Adrenal gland (tissue), 12 donors: ENCODE measurements around the gene ETFDH. TPM values are rescaled to one million over a fixed set of nuclear protein-coding genes. Genes with fewer than 3 reads are reported as not detected.
"Not testable (repeated sequence)": the region's sequence is repeated elsewhere in the genome, so short reads cannot be mapped to it uniquely, and the experiment has no call there.

Experiments
- DNase-seq, 7 donors: peaks; one replicate each; pipeline ENCODE4 v3.0.0-alpha.2; 2019 to 2020
- H3K27ac ChIP-seq, 5 donors: fragments of 200-600 bp; sonication (generic) in 4 of 5; 1 replicate in 3 of 5; 2 replicates in 2 of 5; pipeline versions ENCODE4 v1.5.1 to v1.8.0; 2016 to 2020; ENCODE audit warnings: mild to moderate bottlenecking in 1 of 5
- H3K27me3 ChIP-seq: fragments of 200-600 bp; 2 replicates; pipeline ENCODE4 v1.8.0; 2021
- H3K36me3 ChIP-seq, 2 donors: fragments of 200-600 bp; replicated peaks in 1 of 2; 1 replicate in 1 of 2; 2 replicates in 1 of 2; pipeline versions ENCODE4 v1.5.1 to v1.8.0; 2018 to 2022
- H3K4me1 ChIP-seq, 2 donors: fragments of 200-600 bp; replicated peaks in 1 of 2; 1 replicate in 1 of 2; 2 replicates in 1 of 2; pipeline versions ENCODE4 v1.5.1 to v1.8.0; 2018 to 2021
- H3K4me3 ChIP-seq, 4 donors: fragments of 200-600 bp; sonication (generic) in 3 of 4; one replicate each; pipeline ENCODE4 v1.5.1; 2016 to 2018
- H3K9me3 ChIP-seq, 3 donors: fragments of 200-600 bp; sonication (generic) in 1 of 3; replicated peaks in 1 of 3; 1 replicate in 2 of 3; 2 replicates in 1 of 3; pipeline versions ENCODE4 v1.5.1 to v1.8.0; 2016 to 2021
- POLR2A ChIP-seq, 2 donors: fragments of 450-650 bp; IDR thresholded peaks; one replicate each; pipeline ENCODE4 v1.6.1; 2017; ENCODE audit warnings: antibody characterized with exemption in 2 of 2, mild to moderate bottlenecking in 2 of 2, moderate library complexity in 1 of 2
- WGBS, 4 donors: extraction: QIAGEN DNeasy Blood & Tissue Kit in 2 of 4; methylation state at CpG; one replicate each; pipeline versions ENCODE4 v1.1.5 to v1.1.7; 2013 to 2017; 5-methylcytosine and 5-hydroxymethylcytosine counted together
- intact Hi-C, 2 donors: fragments of 100-400 bp; cut with DNase I; formaldehyde crosslinking; loops; one replicate each; pipeline versions ENCODE4 v1.14.1 to v1.15.0; 2022 to 2023
- polyA plus RNA-seq, 3 donors: library from polyadenylated mRNA; stranded (reverse); fragments of 200-250 nt in 2 of 3; fragments of 350-450 nt in 1 of 3; fragmentation: Illumina TruSeq in 1 of 3; extraction: RNeasy Lipid Tissue Mini Kit (QIAGEN cat#74804) in 1 of 3; gene quantifications; one replicate each; pipeline ENCODE4 v1.2.3, GENCODE V29; 2013 to 2014
- total RNA-seq, 9 donors: library from RNA; depleted of rRNA in 4 of 9; stranded (reverse); fragments of >200 nt in 4 of 9; fragments of 120-200 nt in 1 of 9; fragmentation: NEBNext Ultra II Directional in 1 of 9; extraction: Animal tissue kit (Norgen Biotek cat#: 25700) in 1 of 9; gene quantifications; one replicate each; pipeline versions ENCODE4 v1.1.0 to v1.2.4, GENCODE V29; 2013 to 2023
- TF ChIP-seq, protein P1 (sequence below), 6 experiments: fragments of 450-650 bp in 4 of 6; fragments of 200-600 bp in 2 of 6; sonication (generic) in 1 of 6; IDR thresholded peaks; 1 replicate in 5 of 6; 2 replicates in 1 of 6; pipeline versions ENCODE4 v1.5.1 to v1.8.0; 2016 to 2021; ENCODE audit warnings: antibody characterized with exemption in 6 of 6, mild to moderate bottlenecking in 2 of 6, moderate library complexity in 1 of 6
- donor health status: healthy with polysubstance abuse.
- donor health status: Bipolar disorder and iron deficiency.
- donor health status: DM: yes; HTN: yes; CAD: no.
- donor health status: DM: no; HTN: no; CAD: no.
- donor health status: DM: no; HTN: no; CAD: no.
- donor health status: DM: yes; HTN: yes; CAD: no.

Gene ETFDH
- total and polyA plus RNA-seq, 12 donors: 22.7 to 166 (median 86.4) TPM

DNA sequence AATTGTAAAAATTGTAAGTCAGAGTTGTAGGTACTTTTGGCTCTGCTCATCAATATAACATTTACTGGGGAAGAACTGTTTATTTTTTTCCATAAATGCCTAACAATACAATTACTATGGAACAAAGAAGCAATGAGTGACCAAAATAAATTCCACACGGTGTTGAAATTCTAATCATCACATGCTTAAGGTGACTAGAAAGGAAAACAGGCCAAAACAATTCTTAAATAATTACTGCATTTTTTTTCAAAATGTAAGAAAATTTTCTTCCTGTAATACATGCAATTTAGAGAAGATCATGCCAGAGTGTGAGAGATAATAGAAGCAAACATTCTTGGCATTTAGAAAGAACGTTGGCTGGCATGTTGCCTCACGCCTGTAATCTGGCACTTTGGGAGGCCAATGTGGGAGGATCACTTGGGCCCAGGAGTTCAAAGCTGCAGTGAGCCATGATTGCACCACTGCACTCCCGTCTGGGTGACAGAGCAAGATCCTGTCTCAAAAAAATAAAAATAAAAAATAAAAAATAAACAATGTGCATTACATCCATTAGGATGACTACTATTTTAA is 22.9 kb upstream of the ETFDH start:
- H3K9me3 ChIP-seq: no peaks in the 10 kb centered on the region
- TF ChIP-seq, protein P1, sequence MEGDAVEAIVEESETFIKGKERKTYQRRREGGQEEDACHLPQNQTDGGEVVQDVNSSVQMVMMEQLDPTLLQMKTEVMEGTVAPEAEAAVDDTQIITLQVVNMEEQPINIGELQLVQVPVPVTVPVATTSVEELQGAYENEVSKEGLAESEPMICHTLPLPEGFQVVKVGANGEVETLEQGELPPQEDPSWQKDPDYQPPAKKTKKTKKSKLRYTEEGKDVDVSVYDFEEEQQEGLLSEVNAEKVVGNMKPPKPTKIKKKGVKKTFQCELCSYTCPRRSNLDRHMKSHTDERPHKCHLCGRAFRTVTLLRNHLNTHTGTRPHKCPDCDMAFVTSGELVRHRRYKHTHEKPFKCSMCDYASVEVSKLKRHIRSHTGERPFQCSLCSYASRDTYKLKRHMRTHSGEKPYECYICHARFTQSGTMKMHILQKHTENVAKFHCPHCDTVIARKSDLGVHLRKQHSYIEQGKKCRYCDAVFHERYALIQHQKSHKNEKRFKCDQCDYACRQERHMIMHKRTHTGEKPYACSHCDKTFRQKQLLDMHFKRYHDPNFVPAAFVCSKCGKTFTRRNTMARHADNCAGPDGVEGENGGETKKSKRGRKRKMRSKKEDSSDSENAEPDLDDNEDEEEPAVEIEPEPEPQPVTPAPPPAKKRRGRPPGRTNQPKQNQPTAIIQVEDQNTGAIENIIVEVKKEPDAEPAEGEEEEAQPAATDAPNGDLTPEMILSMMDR (IDR thresholded peaks at IDR 0.05): no peak
- no peak for TF ChIP-seq POLR2A (IDR thresholded peaks at IDR 0.05)
- H3K36me3 ChIP-seq: no peaks in the 10 kb centered on the region
- no peak for DNase-seq
- H3K27me3 ChIP-seq: no peaks in the 10 kb centered on the region
- 61 to 70% (median 67%) methylated on average over 4 of the region's 4 CpGs for WGBS, 4 donors
- H3K4me3 ChIP-seq: no peak overlapping the region
- no peak overlapping the region for H3K27ac ChIP-seq
- no peaks in the 10 kb centered on the region for H3K4me1 ChIP-seq
- intact Hi-C loops: no loop called here

DNA sequence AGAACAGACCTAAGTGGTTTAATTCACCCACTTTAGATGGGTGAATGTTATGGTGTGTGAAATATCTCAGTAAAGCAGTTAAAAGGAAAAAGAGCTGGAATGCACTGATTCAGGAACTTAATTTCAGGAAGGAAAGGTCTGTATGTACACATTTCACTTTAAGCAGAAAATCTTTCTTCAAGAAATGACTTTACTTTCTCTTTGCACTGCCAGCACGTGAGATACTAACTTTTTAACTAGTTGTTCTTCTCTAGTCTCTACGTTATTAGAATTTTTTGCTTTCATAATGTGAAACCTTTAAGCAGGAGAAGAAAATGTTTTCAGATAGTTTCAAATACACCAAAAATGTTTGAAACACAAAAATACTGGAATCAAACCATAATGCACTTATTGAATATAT is 19.2 kb upstream of the ETFDH start:
- DNase-seq: no peak
- 21 to 38% (median 24%) methylated on average over 2 of the region's 2 CpGs for WGBS, 4 donors
- H3K27ac ChIP-seq: no peak overlapping the region
- H3K36me3 ChIP-seq: no peaks in the 10 kb centered on the region
- H3K4me1 ChIP-seq: no peaks in the 10 kb centered on the region
- no peak for TF ChIP-seq POLR2A (IDR thresholded peaks at IDR 0.05)
- TF ChIP-seq, protein P1 (IDR thresholded peaks at IDR 0.05): no peak
- no peaks in the 10 kb centered on the region for H3K27me3 ChIP-seq
- H3K9me3 ChIP-seq: no peaks in the 10 kb centered on the region
- no peak overlapping the region for H3K4me3 ChIP-seq
- intact Hi-C loops: no loop called here

- no peak for TF ChIP-seq POLR2A (IDR thresholded peaks at IDR 0.05)
- TF ChIP-seq, protein P1 (IDR thresholded peaks at IDR 0.05): no peak
- Histone ChIP-seq H3K27ac (no peak overlapping the region), H3K9me3 (no peaks in the 10 kb centered on the region), H3K27me3 (no peaks in the 10 kb centered on the region), H3K4me1 (no peaks in the 10 kb centered on the region), H3K36me3 (no peaks in the 10 kb centered on the region), H3K4me3 (no peak overlapping the region)
- DNase-seq: no peak
- intact Hi-C loops: no loop called here
- WGBS, 4 donors: 77 to 89% (median 84%) methylated on average over 1 of the region's 1 CpG
Measured at GRCh38 chr4:158656439-158656838, 15.7 kb upstream of the ETFDH start.

DNA sequence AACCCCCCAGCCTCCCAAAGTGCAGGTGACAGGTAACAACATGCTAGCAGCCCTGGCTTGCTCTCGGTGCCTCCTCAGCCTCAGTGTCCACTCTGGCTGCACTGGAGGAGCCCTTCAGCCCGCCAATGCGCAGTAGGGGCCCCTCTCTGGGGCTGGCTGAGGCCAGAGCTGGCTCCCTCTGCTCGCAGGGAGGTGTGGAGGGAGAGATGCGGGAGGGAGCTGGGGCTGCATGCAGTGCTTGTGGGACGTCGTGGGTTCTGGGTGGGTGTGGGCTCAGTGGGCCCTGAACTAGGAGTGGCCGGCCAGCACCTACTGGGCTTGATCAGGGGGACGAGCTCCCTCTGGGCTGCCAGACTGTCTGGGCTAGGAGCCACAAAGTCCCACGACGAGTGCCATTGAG is 14.8 kb upstream of the ETFDH start:
- H3K27ac ChIP-seq: no peak overlapping the region
- 85 to 93% (median 89%) methylated on average over 8 to 11 of the region's 11 CpGs for WGBS, 4 donors
- H3K4me3 ChIP-seq: no peak overlapping the region
- intact Hi-C loops: no loop called here
- H3K9me3 ChIP-seq: no peaks in the 10 kb centered on the region
- no peak for DNase-seq
- no peaks in the 10 kb centered on the region for H3K27me3 ChIP-seq
- TF ChIP-seq, protein P1 (IDR thresholded peaks at IDR 0.05): no peak
- no peak for TF ChIP-seq POLR2A (IDR thresholded peaks at IDR 0.05)
- no peaks in the 10 kb centered on the region for H3K4me1 ChIP-seq
- H3K36me3 ChIP-seq: no peaks in the 10 kb centered on the region

- whole genome bisulfite sequencing, 4 donors: 59 to 66% (median 61%) methylated on average over 4 of the region's 4 CpGs
Measured at GRCh38 chr4:158663255-158663654, 8.8 kb upstream of the ETFDH start.

GRCh38 chr4:158663707-158664625 is 8.1 kb upstream of the ETFDH start:
- WGBS, 4 donors: 75 to 85% (median 82%) methylated on average over 8 of the region's 8 CpGs
- H3K27me3 ChIP-seq, intact Hi-C loops, H3K27ac ChIP-seq, H3K36me3 ChIP-seq, H3K9me3 ChIP-seq, H3K4me1 ChIP-seq, DNase-seq, H3K4me3 ChIP-seq: not testable (repeated sequence)

More at GRCh38 chr4:158663255-158663654, 8.8 kb upstream of the ETFDH start:
- H3K36me3 ChIP-seq, H3K4me1 ChIP-seq, H3K4me3 ChIP-seq, DNase-seq, H3K27ac ChIP-seq, H3K9me3 ChIP-seq, H3K27me3 ChIP-seq, intact Hi-C loops: not testable (repeated sequence)
